HG03439 (cell line): ENCODE results near the gene DUS3L.

ENCODE experiments used
- ATAC-seq: cut with Tn5 transposase; IDR thresholded peaks from one replicate; pipeline ENCODE4 v1.9.1; 2021; ENCODE audit warnings: mild to moderate bottlenecking, moderate library complexity; ENCODE audit not compliant: unreplicated experiment

DUS3L gene

DNA sequence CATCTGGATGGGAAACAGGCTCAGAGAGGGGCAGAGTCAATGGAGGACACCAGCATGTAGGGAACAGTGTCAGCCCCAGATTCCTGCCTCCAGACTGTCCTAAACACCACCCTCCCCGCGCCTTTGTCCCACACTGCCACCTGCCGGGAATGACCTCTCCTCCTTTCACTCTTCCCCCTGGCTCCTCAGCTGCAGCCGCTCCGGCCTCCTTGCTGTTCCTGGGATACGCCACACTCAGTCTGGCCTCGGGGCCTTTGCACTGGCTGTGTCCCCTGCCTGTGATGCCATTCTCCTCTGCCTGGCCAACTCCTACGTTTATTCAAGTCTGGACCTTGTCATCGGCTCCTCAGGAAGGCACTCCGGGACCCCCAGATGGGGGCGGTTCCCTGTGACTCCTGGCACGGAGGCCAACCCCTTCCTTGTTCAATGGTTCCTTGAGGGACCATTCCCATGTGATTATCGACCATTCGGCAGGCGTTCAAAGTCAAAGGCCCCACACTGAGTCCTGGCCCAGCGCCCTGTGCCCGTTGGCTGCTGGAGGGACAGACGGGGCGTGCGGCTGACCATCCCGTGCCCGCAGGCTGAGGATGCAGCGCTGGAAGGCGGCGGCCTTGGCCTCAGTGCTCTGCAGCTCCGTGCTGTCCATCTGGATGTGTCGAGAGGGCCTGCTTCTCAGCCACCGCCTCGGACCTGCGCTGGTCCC is 32.8 kb upstream of the DUS3L start:
- no peak for ATAC-seq

DNA sequence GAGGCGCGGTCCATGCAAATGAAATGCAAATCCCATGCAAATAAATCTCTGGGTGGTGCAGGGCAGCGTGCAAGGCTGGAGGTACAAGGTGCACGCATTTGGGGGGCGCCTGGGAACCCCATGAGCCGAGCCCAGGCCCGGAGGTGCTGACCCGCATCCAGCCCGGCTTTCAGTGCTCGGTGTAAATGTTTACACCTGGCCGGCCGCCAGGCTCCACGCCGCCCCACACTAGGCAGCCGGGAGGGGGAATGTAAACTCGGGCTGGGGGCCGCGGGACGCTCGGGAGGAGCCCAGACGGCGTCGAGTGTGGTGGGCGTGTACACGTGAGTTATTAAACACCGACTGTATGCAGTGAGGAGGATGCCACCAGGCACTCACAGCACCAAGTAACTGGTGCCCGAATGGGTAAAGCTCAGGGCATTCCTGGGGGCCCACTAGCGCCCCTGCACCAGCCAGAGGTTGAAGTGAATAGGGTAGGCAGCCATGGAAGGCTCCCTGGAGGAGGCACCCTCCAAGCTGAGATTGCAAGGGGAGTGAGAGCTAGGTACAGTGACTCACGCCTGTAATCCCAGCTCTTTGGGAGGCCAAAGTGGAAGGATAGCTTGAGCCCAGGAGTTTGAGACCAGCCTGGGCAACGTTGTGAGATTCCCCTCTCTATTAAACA is 31.4 kb upstream of the DUS3L start:
- no peak for ATAC-seq

DNA sequence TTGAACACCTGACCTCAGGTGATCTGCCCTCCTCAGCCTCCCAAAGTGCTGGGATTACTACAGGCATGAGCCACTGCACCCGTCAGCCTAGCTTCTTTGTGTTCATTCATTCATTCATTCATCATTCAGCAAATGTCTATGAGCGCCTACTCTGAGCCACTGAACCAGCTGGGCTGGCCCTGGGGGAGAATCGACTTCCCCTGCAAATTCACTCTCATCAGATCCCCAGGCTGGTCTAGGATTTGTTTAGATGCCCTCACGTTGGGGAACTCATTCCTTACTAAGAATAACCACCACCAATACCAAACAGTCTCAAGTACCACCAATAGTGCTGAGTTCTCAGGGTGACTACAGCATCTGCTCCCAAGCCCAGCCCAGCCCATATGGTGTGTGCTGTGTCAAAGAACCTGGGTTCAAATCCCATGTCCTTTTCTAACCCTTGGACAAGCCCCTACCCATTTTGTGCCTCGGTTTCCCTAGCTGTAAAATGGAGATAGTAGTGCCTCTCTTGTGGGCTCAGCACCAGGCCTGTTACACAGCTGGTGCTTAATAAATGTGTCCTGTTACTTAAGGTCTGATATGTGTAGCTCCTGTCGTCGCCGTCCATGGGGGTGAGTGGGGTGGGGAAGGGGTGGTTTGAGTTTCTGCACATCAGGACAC is 30.7 kb upstream of the DUS3L start:
- ATAC-seq, result no peak

DNA sequence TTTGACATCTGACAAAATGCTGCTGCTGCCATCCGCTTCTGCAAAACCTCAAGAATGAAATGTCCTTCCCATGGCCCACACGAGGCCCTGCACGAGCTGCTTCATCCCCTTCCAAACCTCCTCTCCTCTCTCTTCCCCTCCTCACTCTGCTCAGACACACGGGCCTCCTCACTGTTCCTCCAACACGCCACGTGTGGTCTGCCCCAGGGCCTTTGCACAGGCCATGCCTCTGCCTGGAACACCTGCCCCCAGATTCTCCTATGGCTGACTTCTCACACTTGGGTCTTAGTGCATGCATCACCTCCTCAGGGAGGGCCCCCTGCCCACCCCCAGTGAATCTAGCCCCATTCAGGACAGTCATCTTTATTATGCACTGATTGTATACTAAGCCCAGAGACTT is 29.8 kb upstream of the DUS3L start:
- no peak for ATAC-seq

DNA sequence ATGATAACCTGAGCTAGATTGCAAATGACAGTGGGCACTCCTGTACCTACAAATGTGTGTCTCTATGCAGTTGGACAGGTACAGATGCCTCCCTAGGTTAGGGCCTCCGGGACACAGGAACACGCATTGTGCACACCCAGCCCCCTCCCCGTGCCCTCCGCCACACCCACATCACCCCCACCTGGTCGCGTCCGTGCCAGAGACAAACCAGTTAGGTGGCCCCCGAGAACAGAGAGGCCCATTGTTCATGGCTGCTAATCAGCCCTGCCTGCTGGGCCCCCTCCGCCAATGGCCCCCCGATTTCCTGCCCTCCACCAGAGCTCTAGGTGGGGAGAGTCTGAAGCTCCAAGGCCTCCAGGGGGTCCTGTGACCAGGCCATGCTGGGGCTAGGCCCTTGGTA is 27.6 kb upstream of the DUS3L start:
- ATAC-seq, result no peak

DNA sequence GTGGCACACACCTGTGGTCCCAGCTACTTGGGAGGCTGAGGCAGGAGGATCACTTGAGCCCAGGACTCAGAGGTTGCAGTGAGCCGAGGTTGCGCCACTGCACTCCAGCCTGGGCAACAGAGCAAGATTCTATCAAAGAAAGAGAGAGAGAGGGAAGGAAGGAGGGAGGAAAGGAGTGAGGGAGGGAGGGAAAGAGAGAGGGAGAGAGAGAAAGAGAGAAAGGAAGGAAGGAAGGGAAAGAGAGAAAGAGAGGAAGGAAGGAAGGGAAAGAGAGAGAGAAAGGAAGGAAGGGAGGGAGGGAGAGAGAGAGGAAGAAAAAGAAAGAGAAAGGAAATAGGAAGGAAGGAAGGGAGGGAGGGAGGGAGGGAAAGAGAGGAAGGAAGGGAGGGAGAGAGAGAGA is 26.3 kb upstream of the DUS3L start:
- no peak for ATAC-seq

DNA sequence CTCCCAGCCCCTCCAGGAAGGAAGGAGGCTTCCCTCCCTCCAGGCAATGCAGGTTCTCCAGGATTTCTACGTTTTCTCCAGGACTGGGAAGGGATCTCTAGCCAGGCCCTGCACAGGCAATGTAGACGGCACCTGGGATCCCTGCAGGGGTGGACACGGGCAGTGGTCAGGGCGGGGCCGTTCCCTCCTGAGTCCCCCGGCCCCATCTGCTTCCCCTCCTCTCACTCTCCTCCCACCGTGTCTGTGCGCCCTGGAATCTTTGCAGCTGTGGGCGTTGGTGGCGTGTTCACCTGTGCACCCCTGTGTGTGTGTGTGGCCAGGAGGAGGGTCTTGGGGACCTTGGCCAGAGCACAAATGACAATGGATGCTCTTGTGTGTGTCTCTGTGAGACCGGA is 23.9 kb upstream of the DUS3L start:
- ATAC-seq, result no peak

DNA sequence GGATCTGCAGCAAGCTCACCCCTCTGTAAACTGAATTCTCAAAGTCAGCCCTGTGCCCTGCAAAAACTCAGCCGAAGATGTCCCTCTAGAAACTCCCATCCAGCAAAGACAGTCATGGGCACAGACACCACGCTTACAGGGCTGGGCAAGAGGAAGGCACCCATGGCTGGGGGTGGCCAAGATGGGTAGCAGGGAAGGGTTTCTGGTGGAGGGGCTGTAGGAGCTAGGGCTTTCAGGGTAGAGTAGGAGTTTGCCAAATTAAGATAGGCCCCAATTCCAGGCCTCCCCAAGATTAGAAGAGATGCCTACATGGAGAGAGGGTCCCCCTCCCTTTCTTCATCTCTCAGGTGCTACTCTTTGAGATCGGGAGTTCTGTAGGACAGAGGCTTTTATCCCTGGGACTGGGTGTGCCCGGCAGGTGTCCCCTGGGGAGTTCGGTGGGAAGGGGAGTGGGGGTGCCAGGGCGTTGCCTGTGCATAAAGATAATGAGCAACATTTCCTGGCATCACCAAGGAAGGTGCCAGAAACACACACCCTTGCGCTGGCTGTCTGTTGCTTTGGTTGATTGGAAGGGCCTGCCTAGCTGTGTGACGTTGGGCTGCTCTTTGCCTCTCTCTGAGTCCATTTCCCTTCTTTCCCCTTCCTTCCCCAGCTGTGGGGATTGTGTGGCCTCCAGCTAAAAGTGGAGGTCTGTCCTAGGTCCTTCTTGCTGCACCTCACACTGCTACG is 23.3 kb upstream of the DUS3L start:
- ATAC-seq, result no peak

DNA sequence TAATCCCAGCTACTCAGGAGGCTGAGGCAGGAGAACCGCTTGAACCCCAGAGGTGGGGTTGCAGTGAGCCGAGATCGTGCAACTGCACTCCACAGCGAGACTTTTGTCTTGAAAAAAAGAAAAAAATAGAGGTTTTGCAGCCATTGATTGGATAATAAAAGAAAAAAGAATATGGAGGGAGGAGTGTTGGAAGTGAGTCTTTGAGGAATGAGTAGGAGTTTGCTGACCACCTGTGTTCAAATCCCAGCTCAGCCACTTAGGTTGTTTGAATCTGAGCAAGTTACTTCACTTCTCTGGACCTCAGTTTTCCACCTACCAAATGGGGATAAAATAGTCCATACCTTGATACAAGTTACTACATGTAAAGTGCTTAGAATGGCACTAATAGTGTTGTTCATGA is 20.2 kb upstream of the DUS3L start:
- ATAC-seq, result no peak

DNA sequence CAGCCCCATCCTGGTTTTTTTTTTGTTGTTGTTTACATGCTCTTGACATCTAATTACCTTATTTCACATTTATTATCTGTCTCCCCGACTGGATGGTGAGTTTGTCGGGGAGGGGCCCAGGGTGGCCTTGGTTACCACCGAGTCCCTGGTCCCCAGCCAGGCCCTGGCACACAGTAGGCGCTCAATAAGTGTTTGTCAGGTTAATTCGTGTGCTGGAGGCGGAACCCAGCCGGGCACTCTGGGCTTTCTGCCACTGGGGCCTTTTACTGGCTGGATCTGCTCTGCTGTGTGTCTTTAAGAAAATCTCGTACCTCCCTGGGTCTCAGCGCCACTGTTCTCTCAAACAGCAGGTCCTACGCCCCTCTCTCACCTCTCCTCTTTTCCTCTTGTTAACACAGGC is 18.5 kb upstream of the DUS3L start:
- ATAC-seq, result no peak

DNA sequence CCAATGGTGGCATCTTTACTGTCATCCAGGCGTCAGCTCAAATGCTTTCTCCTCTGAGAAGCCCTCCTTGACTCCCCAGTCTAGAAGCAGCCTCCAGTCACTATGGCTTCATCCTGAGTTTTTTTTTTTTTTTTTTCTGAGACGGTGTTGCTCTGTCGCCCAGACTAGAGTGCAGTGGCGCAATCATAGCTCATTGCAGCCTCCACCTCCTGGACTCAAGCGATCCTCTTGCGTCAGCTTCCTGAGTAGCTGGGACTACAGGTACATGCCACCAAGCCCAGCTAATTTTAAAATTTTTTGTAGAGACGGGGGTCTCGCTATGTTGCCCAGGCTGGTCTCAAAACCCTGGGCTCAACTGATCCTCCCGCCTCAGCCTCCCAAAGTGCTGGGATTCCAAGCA is 18.1 kb upstream of the DUS3L start:
- ATAC-seq, result no peak

DNA sequence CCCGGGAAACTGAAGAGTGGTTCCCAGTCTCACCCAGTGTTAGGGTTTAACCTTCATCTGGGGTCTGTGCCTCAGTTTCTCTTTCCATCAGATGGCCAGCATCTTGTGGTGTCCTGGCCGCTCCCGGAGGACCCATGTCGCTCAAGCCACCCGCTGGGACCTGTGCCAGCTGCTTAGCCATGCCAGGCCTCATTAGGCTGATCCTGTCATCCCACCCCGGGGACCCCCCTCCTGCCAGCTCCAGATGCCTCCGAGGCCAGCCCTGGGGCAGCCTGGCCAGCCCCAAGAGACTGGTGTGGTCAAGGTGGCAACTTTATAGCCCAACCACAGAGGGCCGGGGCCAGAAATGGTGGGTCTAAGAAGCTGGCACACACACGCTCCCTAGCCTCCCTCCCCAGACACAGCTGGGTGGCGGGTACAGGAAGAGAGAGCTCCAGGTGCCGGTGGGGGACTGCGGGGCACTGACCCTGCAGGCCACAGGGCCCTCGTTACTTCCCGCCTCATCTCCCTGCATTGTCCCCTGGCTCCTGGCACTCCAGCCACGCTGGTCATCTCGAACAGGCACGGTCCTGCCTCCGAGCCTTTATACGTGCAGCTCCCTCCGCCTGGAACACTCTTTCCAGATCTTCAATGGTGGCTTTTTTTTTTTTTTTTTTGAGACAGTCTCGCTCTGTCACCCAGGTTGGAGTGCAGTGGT is 17.3 kb upstream of the DUS3L start:
- no peak for ATAC-seq

DNA sequence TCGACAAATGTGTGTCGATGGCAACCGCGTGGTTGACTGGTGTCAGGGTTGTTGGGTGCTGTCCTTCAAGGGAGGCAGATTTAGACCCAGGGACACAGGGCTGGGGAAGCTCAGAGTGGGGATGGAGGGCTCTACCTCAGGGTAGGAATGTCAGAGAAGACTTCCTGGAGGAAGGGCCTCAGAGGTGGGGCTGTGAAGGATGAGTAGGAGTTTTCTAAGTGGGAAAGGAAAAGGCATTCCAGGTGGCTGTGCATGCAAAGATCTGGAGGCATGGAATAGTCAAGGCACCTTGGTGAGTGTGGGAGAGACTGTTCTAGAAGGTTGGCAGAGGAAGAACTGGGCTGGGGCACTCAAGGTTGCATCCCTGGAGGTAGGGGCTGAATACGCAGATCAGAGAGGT is 15.9 kb upstream of the DUS3L start:
- ATAC-seq, result no peak

DNA sequence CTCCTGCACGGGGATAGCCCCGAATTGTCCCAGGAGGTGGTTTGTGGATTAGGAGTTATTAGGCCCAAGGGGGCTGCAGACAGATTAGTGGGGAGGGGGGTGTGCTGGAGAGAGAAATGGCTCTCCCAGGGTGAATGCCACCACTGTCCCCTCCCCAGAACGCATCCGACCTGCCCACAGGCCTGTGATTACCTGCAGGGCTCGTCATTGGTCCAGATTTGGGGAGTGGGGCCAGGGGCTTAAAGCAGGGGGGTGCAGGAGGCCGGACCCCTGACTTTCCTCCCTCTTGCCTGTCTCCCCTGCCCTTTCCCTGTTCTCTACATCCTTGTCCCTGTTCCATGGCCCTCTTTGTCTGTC is 15.1 kb upstream of the DUS3L start:
- no peak for ATAC-seq

DNA sequence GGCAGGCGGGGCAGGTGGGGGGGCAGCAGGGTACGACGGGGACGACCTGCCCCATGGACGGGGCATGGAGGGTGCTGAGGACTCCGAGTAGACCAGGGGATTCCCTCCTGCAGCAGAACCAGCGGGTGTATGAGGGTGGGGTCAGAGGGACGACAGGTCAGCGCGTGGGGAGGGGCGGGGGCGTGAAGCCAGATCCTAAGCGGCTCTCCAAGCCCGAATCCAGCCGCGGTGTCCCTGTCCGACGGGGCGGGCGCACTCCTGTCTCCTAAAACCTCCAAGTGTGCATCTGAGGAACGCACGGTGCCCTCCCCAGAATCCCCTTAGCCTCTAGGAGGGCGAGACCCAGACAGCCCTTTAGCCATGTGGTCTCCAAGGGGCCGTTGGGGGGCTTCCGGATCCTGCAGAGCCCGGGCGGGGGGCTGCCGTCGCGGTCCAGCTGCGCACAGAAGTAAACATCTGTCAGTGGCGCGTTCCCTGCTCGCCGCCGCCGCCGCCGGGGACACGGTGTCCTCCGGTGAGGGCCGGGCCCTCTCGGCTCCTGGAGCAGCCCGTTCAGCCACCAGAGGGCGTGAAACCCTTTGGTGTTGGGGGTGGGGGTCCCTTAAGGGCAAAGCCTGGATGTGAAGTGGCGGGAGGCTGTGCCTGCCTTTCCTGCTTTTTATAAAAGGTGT is 14.6 kb upstream of the DUS3L start:
- no peak for ATAC-seq

DNA sequence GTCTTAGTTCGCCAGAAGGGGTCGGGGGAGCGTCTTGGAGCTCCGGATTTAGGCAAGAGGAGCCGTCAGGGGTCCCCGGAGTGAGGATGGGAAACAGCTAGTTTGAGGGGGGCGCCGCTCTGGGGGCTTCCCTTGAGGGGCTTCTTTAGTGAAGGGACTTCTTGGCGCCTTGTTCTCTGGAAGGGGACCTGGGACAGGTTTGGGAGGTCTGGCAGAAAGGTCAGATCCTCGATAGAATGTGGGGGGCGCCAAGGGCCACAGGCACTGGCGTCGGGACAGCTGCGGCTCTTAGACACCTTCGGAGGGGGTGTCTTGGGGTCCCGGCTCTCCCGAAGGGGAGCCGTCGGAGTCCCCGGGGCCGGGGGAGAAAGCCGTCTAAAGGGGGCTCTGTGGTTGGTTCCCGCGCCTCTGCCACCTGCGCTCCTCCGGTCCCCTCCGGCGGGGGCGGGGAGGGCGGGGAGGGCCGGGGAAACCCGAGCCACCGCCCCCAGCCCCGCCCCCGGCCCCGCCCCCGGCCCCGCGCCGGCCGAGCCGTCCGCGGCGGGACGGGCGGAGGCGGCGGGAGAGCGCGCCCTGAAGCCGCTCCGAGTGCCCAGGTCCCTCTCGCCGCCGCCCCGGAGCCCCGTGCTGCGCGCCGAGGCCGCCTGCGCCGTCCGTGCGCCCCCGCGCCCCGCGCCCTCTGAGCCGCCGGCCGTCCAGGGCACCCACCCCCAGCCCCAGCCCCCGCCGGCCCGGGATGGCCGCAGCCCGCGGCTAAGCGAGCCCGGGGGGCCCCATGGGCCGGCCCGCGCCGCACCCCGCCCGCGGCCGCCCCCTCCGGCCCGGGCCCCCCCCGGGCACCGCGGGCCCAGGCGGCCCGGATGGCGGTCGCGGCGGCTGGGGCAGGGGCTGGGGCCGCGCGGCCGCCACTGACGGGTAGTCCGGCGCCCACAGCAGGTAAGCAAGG is 13.8 kb upstream of the DUS3L start, which contains the start of gene NRTN:
NRTN (plus strand) TSS at position 552 of the 946 bp plus-strand sequence. CDS start 19,099 bp downstream, outside the sequence.
- ATAC-seq, result no peak

DNA sequence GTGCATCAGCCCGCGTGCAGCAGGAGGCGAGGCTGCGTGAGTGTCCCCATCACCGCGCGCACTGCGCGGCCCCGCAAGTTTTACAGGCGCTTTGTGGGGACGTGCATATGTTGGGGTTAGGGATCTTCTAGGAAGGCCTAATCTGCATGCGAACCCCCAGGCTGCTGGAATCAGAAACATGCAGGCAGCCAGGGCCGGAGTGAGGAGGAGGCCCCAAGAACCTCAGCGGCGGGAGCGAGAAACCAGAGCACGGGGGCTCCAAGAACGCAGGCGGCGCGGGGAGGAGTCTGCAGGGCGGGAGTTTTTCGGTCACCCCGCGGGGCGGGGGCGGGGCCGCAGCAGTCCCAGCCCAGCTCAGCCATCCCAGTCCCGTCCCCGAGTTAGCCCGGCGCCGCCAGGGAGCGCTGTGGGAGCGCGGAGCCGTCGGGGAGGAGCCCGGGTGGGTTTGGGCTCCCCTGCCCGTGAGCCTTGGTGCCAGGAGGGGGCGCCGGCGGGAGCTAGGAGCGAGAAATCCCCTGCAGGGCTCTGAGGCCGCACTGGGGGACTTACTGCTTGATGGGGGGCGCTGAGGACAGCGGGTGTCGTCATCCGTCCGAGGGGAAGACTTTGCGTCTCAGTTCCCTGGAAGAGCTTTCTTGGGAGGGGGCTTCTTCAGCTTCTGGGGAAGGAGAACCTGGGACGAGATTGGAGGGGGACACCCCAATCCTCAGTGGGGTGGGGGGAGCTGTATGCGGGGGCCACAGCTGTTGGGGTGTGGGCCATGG is 13.0 kb upstream of the DUS3L start:
- no peak for ATAC-seq

DNA sequence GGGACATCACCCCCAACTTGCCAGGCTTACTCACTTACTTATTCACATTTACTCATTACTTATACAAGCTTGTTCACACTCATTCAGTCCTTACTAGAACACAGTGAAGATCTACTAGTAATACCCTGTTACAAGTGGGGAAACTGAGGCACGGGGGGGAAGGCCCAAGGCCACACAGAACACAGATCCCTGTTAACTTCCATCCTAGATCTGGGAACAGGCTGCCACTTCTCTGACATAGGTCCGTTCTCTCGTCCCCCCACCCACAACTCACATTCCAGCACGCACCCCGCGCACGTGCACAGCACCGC is 12.4 kb upstream of the DUS3L start:
- no peak for ATAC-seq
